GM13976 (cell line): Measurements from ENCODE around the gene ADAMTS19.

Experiments used
- DNase-seq: peaks from one replicate; pipeline ENCODE4 v3.0.0; 2012; ENCODE audit warnings: low spot score
- CTCF ChIP-seq: IDR thresholded peaks from 2 replicates; pipeline ENCODE4 v1.5.1; 2012; ENCODE audit warnings: borderline replicate concordance, mild to moderate bottlenecking; ENCODE audit not compliant: insufficient read depth; ENCODE audit errors: extremely low read depth, missing control alignments, control extremely low read depth
- in situ Hi-C: fragments of 300-500 bp; cut with MboI; formaldehyde crosslinking; loops from one replicate; pipeline ENCODE4 v1.12.0; 2022; ENCODE audit warnings: low sequenced_read_pairs, mixed read lengths, inconsistent platforms; ENCODE audit not compliant: unreplicated experiment

The ADAMTS19 gene

GRCh38 chr5:129496864-129497595, 36.9 kb downstream of the ADAMTS19 start:
- in situ Hi-C loops: no loop called here

GRCh38 chr5:129499208-129499852, 39.2 kb downstream of the ADAMTS19 start:
- no peak for TF ChIP-seq CTCF
- DNase-seq: no peak
- in situ Hi-C loops: no loop called here

More at GRCh38 chr5:129496864-129497595, 36.9 kb downstream of the ADAMTS19 start:
- TF ChIP-seq CTCF: no peak
- no peak for DNase-seq

GRCh38 chr5:129500101-129500500, 40.0 kb downstream of the ADAMTS19 start:
- no peak for DNase-seq
- in situ Hi-C loops: no loop called here
- no peak for TF ChIP-seq CTCF

GRCh38 chr5:129506086-129506485, 46.0 kb downstream of the ADAMTS19 start:
- no peak for DNase-seq
- no peak for TF ChIP-seq CTCF
- in situ Hi-C loops: no loop called here

GRCh38 chr5:129506950-129507349, 46.9 kb downstream of the ADAMTS19 start:
- in situ Hi-C loops: no loop called here
- no peak for DNase-seq
- no peak for TF ChIP-seq CTCF

- no peak for TF ChIP-seq CTCF
- no peak for DNase-seq
- in situ Hi-C loops: no loop called here
Measured at GRCh38 chr5:129507527-129507926, 47.4 kb downstream of the ADAMTS19 start.
